Mucosa of gallbladder (tissue), 1 donor: Measurements from ENCODE around the gene PLA2G4B. TPM values are rescaled to one million over a fixed set of nuclear protein-coding genes. Genes with fewer than 3 reads are reported as not detected.

Source experiments
- DNase-seq: peaks from one replicate; pipeline ENCODE4 v3.0.0-alpha.2; 2020; ENCODE audit warnings: low spot score
- total RNA-seq: library from RNA; stranded (reverse); gene quantifications from one replicate; pipeline ENCODE4 v1.2.1, GENCODE V29; 2021
- donor health status: DM: no; HTN: no; CAD: no.

Gene PLA2G4B
- total RNA-seq, 1 donor from 2014 or later, result 20.7 TPM

DNA sequence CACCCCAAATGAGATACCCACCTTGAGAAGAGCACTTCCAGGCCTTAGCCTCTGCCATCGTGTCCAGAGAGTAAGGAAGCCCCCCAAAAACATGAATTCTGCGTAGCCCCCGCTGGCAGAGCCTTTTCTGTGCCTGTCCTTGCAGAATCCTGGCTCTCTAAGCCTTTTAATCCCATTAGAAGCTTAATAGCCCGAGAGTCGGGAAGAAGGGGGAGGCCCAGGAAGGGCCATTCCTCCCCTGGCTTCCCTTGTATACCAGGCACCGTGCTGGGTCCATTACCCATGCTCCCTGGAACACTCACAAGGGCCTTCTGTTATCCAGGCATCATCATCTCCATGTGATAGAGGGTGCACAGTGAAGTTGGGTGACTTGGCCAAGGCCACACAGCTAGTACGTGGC lies 48.1 kb downstream of the PLA2G4B start:
- DNase-seq, result no peak

DNA sequence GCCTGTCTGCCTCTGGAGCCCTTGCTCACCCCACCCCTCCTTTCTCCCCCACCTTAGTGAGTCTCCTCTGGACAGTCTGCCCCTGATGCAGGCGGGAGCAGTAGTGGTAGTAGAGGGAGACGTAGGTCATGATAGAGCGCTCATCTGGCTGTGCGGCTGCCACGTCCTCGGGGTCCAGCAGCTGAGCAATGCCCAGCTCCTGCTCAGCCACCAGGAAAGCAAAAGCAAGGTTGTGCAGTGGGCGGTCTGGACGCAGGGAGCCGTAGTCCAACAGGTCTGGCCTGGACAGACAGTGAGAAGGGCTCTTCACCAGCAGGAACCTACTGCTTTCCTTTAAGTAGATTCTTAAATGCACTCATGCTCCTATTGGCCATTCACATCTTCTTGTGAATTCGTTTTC lies 48.5 kb downstream of the PLA2G4B start:
- DNase-seq, result no peak

DNA sequence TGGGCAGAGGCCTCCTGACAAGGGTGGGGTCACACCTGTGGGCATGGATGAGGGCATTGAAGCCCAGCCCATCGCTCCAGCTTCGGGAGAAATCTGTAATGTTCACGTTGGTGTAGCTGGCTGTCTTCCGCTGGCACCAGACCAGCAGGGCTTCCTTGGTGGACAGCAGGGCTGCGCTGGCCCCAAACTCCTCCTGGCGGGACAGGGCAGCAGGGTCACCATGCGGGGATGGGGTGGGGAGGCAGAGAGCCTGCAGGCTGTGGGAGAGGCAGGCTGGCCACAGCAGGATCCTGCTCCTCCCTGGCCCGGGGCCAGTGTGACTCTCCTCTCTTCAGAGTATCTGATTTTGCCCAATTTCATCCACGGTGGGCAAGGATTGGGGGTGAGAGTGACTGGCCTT lies 49.2 kb downstream of the PLA2G4B start:
- DNase-seq, result no peak

DNA sequence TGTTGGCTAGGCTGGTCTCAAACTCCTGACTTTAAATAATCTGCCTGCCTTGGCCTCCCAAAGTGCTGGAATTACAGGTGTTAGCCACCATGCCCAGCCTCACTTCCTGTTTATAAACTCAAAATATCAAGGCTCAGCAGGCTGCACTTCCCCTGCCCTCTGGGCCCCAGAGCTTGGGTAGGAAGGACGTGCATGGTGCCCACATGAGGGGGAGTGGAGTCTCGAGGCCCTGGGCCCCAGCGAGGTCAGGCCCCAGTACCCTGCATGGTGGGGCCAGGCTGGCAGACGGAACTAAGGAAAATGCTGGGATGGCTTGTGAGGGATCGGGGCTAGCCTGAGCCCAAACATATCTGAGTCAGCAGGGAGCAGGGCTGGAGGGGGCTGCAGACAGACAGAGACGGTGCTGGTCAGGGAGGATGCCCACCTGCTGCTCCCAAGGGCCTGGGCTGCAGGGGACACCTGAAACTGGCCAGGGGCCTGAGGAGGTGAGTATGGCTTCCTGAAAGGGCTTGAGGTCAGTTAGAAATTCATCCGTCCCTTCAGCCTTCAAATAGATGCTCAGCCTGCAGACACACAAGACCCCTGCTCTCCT lies 50.1 kb downstream of the PLA2G4B start:
- DNase-seq, result no peak

DNA sequence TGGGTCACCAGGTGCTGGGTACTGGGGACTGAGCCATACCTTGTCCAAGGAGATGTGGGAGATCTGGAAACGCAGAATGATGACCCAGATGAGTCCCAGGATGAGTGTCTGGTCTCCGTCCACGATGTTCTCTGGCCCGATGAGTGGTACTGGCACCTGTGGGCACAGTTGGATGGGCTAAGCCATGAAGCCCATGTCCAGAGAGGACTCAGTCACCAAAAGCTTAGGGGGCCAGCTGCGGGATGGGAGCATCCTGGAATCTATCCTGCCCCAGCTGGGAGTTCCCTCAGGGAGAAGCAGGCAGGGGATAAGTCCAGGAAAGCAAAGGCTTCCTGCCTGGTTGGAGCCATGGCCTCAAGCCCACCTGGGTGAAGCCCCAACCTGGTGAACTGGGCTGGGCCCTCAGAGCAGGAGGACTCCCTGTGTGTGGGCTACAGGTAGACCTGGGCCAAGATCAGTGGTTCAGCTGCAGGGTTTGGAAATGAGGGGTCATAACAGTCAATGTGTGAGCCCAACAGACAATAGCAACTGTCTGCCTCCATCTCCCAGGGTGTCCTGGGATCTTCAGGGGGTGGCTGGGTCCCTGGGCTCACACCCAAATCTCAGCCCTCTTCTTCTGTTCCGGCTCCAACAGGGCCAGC lies 51.5 kb downstream of the PLA2G4B start:
- no peak for DNase-seq

DNA sequence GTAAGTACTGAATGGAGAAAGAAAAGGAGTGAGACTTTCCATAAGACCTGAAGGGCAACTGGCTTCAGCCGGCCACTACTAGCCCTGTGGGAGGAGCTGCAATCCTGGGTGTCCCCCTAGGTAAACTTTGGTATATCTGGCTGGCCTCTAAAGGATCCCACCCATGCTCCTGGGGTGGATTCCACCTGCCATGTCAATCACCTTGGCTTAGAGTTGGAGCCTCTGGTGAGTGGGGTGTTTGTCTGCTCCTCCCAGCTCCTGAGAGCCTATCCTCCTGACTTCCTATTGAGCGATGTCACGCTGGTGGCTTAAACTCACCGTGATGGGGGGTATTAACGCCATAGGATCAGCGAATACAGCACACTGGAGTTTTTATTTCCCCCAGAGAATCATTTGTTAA lies 52.6 kb downstream of the PLA2G4B start:
- peak; percentile 40 for DNase-seq

DNA sequence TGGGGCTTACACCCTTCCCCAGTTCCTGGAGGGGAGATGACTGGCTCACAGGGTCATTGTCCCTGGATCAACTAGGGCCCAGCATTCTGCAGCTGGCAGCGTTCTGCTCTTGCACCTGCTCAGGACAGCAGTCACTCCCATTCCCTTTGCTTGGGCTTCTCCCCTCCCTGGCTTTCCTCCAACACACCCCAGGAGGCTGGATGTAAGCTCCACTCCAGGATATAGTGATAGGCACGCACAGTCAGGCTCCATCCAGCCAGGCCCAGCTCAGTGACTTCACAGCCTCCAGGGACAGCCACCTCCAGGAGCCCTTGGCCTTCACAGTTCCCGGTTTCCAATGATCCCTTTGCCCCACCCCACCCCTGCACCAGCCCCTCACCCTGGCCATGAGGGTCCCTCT lies 53.3 kb downstream of the PLA2G4B start:
- DNase-seq, result no peak

DNA sequence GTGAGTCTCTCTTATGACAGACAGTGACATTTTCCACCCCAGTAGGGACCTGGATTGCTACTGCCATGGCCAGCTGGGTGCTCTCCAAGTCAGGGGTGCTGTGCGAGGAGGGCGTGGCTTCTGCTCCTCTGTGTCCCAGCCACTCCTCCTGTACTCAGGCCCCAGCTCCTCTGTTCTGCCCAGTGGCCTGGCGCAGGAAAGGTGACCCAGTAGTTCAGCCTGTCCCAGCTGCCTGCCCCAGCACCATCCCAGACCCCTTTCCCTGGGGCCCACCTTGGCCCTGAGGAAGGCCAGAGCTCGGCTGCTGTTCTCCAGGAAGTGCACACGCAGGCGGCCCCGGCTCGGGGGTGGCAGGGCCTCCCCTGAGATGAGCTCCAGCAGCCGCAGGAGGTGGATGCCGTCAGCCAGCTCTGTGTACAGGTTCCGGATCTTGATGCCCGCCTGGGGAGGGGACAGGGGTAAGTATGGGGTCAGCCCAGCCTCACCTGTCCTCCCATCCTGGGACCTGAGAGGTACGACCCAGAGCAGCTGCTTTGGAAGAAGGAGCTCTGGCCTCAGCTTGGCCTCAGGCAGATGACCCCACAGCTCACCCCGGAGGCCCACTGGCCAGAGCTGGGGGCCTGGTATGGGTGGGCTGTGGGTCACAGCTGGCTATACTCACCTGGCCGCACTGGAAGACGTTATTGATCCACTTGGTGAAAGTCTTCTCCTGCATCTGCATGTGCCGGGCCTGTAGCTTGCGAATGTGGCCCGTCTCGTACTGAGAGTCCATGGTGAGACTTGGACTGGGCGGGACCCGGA lies 54.2 kb downstream of the PLA2G4B start:
- peak; percentile 81 for DNase-seq

DNA sequence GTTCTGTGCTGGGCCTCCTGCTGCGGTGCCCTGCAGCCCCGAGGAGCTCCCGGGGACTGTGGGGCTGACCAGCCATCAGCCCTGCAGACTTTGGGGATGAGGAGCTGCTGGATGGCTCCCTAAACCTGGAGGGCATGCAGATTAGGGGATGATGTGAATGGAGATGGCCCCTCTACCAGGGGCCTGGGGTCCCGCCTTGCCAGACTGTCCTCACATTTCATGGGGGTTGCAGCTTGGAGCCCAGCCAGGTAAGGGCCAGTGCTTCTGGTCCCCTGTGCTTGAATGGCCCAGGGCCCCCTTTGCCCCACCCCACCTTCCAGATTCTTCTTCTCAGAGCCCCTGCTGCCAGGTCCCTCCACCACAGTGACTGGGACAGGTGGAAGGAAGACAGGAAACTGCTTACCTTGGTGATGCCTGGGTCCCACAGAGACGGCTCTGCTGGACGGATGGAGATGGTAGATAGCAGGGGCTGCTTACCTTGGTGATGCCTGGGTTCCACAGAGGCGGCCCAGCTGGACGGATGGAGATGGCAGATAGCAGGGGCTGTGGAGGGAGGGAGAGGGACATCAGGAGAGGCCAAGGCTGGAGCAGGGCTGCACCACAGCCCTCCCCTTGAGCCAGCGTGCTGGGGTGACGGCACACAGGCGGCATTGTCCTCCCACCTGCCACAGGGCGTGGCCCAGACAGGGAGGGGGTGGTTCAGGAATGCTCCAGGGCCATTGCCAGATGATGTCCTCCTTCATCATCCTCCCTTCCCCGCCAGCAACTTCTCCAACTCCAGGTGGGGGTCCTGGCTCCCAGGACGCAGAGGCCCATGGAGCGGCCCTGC lies 55.0 kb downstream of the PLA2G4B start, which contains the start of gene SPTBN5:
Gene SPTBN5, minus strand, starts transcription at position 632 of the 829 bp plus-strand sequence. Its CDS starts 556 bp downstream, at position 76.
- DNase-seq, result no peak

DNA sequence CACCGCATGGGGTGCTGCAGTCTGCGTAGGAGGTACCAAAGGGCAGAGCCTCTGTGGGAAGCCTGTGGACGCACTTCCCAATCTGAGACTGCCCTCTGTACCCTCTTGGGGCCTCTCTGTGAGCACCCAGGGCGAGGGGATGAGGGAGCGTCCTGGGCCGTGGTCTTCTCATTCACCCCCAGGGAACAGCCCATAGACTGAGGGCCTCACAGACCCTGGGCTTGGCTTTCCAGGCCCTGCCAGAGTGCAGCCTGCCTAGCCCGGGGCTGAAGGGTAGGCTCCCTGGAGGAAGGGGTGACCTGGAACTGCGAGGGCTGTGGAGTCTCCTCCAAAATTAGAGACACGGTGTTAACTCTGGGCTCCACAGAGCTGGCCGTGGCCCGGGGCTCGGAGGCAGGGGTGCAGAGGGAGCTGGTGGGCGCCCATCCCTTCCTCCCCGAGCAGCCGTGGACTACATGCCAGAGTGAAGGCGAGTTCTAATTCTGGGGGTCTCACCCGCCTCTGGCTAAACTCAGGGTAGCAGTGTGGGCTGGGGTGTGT lies 55.7 kb downstream of the PLA2G4B start:
- no peak for DNase-seq

DNA sequence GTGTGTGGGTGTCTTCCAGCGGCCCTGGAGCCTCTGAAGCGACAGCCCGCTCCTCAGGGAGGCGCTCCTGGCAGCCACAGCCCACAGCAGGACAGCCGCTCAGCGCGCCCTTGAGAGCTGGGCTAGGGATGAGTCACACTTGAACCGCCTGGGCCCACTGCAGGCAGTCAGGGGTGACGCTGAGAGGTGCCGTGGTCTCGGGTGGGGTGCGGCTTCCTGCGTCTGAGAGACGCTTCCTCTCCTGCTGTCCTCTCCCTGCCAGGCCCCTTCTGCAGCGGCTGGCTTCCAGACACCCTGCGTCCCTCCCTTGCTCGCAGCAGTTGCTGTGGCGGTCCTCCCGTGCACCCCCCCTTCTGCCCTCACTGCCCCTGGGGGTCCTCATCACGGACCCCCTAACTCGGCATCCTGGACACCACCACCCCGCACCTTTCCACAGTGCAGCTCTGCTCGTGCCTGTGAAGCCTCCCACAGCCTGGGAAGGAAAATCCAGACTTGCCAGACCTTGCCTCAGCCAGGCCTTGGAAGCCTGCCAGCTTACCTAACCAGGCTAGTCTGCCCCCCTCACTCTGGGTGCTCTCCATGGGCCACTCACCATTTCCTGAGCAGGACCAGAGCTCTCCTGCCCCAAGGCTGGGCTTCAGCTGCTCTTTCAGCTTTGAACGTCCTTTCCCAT lies 56.3 kb downstream of the PLA2G4B start:
- DNase-seq, result peak; percentile 80

DNA sequence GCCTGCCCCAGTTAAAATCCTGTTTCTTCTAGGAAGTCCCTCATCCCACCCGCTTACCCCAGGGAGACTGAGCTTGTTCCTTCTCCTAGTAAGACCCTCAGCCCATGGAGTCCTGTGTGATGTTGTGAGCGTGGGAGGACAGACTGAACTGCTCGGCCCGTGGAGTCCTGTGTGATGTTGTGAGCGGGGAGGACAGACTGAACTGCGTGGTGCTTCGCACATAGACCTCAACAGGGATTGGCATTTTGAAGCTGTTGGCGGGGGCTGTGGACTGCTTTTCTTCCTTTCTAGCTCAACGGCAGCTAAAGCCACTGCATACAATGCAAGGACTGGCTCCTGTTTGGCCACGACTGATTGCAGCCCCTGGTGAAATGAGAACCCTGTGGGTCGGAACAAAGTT lies 56.8 kb downstream of the PLA2G4B start:
- DNase-seq, result no peak

DNA sequence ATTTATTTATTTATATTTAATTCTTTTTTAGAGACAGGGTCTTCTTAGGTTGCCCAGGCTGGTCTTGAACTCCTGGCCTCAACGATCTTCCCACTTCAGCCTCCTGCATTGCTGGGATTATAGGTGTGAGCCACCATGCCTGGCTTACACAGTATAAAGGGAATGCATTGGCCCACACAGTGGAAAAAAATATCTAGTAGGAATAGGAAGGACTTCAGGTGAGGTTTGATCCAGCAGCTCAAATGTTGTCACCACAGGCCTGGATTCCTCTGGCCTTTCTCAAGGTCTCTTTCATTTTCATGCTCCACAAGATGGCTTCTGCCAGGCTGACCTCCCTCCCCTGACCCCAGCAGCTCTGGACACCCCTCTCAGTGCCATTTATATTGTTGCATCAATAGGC lies 57.3 kb downstream of the PLA2G4B start:
- DNase-seq, result no peak

DNA sequence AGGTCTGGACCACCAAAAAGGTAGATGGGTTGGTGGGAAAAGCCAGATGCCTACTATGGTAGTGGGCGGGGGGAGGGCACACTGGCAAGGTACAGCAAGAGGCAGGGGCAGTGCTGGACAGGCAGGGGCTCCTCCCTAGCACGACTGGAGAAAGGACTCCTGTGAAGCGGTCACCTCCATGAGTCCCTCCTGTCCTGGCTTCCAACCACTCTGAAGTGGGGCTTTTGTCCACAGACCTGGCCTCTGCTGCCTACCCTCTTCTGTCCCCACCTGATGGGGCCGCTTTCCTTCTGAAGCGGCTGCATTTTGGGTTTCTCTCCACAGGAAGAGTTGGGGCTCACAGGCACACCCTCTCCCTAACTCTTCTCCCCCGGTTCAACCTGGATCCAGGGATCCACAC lies 57.9 kb downstream of the PLA2G4B start:
- DNase-seq, result no peak

DNA sequence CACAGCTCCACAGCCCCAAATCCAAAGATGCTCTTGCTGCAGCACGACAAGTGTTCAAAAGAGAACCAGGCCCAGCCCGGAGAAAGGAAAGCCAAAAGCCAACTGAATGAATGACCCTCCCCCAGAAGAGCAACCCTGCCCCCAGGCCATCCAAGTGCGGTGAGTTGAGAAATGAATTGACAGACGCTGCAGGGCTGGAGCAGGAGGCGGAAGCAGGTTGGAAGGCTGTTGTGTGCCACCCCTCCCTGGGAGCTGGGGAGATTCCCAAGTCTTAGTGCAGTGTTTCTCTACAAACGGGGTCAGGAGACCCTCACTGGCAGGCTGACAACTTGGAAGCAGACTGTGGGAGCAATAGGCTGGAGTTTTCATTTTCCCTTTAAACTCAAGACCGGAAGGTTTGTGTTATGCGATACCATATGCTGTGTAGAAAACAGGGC lies 58.7 kb downstream of the PLA2G4B start:
- DNase-seq, result no peak

Other genes starting within 250 kb of the PLA2G4B start
- 39.4 TPM for gene MGA, start 178.4 kb upstream of the PLA2G4B start, total RNA-seq
- 27.0 TPM for gene MAPKBP1, start 64.4 kb upstream of the PLA2G4B start, total RNA-seq
- 21.0 TPM for gene JMJD7, start 10.8 kb upstream of the PLA2G4B start, total RNA-seq
- 7.1 TPM for gene SPTBN5, start 55.2 kb downstream of the PLA2G4B start, total RNA-seq
- gene EHD4, start 133.7 kb downstream of the PLA2G4B start, total RNA-seq, result 39.7 TPM
- 0.09 TPM for gene PLA2G4E, start 182.2 kb downstream of the PLA2G4B start, total RNA-seq